HCT116 (cell line): ENCODE results near the gene CEACAM5.
A peak's percentile ranks its signal among the peaks of the same experiment; 100 is the strongest.

Experiments used
- CEBPB ChIP-seq: IDR thresholded peaks from 2 replicates; pipeline ENCODE4 v1.6.1; 2012; ENCODE audit warnings: low read depth
- ELF1 ChIP-seq: IDR thresholded peaks from 2 replicates; pipeline ENCODE4 v1.6.1; 2012; ENCODE audit warnings: low read depth, borderline replicate concordance
- EZH2 ChIP-seq: fragments of 200-600 bp; sonication (generic); IDR thresholded peaks from 2 replicates; pipeline ENCODE4 v1.6.1; 2017; ENCODE audit warnings: antibody characterized with exemption, mixed run types
- POLR2A ChIP-seq: IDR thresholded peaks from 2 replicates; pipeline ENCODE4 v1.7.0; 2011; ENCODE audit warnings: borderline replicate concordance; ENCODE audit not compliant: insufficient read depth, insufficient read length; ENCODE audit errors: extremely low read depth
- SIN3A ChIP-seq: IDR thresholded peaks from 2 replicates; pipeline ENCODE4 v1.6.1; 2012; ENCODE audit warnings: low read depth
- SRF ChIP-seq: IDR thresholded peaks from 2 replicates; pipeline ENCODE4 v1.6.1; 2012; ENCODE audit warnings: low read depth
- TCF7L2 ChIP-seq: IDR thresholded peaks from 2 replicates; pipeline ENCODE4 v1.7.0; 2011; ENCODE audit warnings: borderline replicate concordance, inconsistent platforms; ENCODE audit not compliant: insufficient read depth, insufficient read length; ENCODE audit errors: extremely low read depth
- YY1 ChIP-seq: IDR thresholded peaks from 2 replicates; pipeline ENCODE4 v1.6.1; 2011; ENCODE audit warnings: low read length, low read depth, moderate library complexity, mild to moderate bottlenecking; ENCODE audit not compliant: insufficient replicate concordance; ENCODE audit errors: extremely low read depth
- TF ChIP-seq, protein P1 (sequence below): IDR thresholded peaks from 2 replicates; pipeline ENCODE4 v1.6.1; 2012
- TF ChIP-seq, protein P2 (sequence below), 3 experiments: fragments of 200-600 bp in 1 of 3; sonication (generic) in 1 of 3; IDR thresholded peaks in 2 of 3; conservative IDR thresholded peaks in 1 of 3; 2 replicates each; pipeline ENCODE4 v1.5.1; 2012 to 2017; ENCODE audit warnings: low read depth in 2 of 3, low read length in 2 of 3, antibody characterized with exemption in 1 of 3, borderline replicate concordance in 1 of 3, control low read depth in 1 of 3, mild to moderate bottlenecking in 1 of 3, mixed read lengths in 1 of 3, mixed run types in 1 of 3, moderate library complexity in 1 of 3; ENCODE audit not compliant: insufficient read depth in 1 of 3
- TF ChIP-seq, protein P3 (sequence below): IDR thresholded peaks from 2 replicates; pipeline ENCODE4 v1.6.1; 2012
- TF ChIP-seq, protein P4 (sequence below): IDR thresholded peaks from 2 replicates; pipeline ENCODE4 v1.6.1; 2011; ENCODE audit warnings: mild to moderate bottlenecking, low read length, moderate library complexity; ENCODE audit not compliant: insufficient replicate concordance; ENCODE audit errors: extremely low read depth
- TF ChIP-seq, protein P5 (sequence below): IDR thresholded peaks from 2 replicates; pipeline ENCODE4 v1.6.1; 2012; ENCODE audit warnings: low read depth

DNA sequence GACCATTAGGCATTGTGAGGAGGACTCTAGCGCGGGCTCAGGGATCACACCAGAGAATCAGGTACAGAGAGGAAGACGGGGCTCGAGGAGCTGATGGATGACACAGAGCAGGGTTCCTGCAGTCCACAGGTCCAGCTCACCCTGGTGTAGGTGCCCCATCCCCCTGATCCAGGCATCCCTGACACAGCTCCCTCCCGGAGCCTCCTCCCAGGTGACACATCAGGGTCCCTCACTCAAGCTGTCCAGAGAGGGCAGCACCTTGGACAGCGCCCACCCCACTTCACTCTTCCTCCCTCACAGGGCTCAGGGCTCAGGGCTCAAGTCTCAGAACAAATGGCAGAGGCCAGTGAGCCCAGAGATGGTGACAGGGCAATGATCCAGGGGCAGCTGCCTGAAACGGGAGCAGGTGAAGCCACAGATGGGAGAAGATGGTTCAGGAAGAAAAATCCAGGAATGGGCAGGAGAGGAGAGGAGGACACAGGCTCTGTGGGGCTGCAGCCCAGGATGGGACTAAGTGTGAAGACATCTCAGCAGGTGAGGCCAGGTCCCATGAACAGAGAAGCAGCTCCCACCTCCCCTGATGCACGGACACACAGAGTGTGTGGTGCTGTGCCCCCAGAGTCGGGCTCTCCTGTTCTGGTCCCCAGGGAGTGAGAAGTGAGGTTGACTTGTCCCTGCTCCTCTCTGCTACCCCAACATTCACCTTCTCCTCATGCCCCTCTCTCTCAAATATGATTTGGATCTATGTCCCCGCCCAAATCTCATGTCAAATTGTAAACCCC is 2.8 kb upstream of the CEACAM5 start:
- TF ChIP-seq, protein P1, sequence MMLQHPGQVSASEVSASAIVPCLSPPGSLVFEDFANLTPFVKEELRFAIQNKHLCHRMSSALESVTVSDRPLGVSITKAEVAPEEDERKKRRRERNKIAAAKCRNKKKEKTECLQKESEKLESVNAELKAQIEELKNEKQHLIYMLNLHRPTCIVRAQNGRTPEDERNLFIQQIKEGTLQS, result no peak
- TF ChIP-seq, protein P2, sequence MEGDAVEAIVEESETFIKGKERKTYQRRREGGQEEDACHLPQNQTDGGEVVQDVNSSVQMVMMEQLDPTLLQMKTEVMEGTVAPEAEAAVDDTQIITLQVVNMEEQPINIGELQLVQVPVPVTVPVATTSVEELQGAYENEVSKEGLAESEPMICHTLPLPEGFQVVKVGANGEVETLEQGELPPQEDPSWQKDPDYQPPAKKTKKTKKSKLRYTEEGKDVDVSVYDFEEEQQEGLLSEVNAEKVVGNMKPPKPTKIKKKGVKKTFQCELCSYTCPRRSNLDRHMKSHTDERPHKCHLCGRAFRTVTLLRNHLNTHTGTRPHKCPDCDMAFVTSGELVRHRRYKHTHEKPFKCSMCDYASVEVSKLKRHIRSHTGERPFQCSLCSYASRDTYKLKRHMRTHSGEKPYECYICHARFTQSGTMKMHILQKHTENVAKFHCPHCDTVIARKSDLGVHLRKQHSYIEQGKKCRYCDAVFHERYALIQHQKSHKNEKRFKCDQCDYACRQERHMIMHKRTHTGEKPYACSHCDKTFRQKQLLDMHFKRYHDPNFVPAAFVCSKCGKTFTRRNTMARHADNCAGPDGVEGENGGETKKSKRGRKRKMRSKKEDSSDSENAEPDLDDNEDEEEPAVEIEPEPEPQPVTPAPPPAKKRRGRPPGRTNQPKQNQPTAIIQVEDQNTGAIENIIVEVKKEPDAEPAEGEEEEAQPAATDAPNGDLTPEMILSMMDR (IDR thresholded peaks at IDR 0.05 in 2 of 3, conservative IDR thresholded peaks at IDR 0.05 in 1 of 3; ENCODE audit: borderline replicate concordance in 1 of 3, insufficient read depth in 1 of 3, low read depth in 2 of 3, low read length in 2 of 3), result no peak
- TF ChIP-seq, protein P3, sequence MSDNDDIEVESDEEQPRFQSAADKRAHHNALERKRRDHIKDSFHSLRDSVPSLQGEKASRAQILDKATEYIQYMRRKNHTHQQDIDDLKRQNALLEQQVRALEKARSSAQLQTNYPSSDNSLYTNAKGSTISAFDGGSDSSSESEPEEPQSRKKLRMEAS, result no peak
- TF ChIP-seq, protein P4, sequence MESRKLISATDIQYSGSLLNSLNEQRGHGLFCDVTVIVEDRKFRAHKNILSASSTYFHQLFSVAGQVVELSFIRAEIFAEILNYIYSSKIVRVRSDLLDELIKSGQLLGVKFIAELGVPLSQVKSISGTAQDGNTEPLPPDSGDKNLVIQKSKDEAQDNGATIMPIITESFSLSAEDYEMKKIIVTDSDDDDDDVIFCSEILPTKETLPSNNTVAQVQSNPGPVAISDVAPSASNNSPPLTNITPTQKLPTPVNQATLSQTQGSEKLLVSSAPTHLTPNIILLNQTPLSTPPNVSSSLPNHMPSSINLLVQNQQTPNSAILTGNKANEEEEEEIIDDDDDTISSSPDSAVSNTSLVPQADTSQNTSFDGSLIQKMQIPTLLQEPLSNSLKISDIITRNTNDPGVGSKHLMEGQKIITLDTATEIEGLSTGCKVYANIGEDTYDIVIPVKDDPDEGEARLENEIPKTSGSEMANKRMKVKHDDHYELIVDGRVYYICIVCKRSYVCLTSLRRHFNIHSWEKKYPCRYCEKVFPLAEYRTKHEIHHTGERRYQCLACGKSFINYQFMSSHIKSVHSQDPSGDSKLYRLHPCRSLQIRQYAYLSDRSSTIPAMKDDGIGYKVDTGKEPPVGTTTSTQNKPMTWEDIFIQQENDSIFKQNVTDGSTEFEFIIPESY, result no peak
- no peak for TF ChIP-seq YY1
- TF ChIP-seq EZH2, result no peak
- TF ChIP-seq ELF1, result no peak
- TF ChIP-seq TCF7L2, result no peak
- TF ChIP-seq CEBPB, result no peak
- TF ChIP-seq SRF, result no peak
- no peak for TF ChIP-seq SIN3A
- TF ChIP-seq POLR2A, result no peak
- TF ChIP-seq, protein P5, sequence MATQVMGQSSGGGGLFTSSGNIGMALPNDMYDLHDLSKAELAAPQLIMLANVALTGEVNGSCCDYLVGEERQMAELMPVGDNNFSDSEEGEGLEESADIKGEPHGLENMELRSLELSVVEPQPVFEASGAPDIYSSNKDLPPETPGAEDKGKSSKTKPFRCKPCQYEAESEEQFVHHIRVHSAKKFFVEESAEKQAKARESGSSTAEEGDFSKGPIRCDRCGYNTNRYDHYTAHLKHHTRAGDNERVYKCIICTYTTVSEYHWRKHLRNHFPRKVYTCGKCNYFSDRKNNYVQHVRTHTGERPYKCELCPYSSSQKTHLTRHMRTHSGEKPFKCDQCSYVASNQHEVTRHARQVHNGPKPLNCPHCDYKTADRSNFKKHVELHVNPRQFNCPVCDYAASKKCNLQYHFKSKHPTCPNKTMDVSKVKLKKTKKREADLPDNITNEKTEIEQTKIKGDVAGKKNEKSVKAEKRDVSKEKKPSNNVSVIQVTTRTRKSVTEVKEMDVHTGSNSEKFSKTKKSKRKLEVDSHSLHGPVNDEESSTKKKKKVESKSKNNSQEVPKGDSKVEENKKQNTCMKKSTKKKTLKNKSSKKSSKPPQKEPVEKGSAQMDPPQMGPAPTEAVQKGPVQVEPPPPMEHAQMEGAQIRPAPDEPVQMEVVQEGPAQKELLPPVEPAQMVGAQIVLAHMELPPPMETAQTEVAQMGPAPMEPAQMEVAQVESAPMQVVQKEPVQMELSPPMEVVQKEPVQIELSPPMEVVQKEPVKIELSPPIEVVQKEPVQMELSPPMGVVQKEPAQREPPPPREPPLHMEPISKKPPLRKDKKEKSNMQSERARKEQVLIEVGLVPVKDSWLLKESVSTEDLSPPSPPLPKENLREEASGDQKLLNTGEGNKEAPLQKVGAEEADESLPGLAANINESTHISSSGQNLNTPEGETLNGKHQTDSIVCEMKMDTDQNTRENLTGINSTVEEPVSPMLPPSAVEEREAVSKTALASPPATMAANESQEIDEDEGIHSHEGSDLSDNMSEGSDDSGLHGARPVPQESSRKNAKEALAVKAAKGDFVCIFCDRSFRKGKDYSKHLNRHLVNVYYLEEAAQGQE, result peak; percentile 90
